DND-41 (cell line): Measurements from ENCODE around the gene GSC.

Experiments
- CTCF ChIP-seq: IDR thresholded peaks from 2 replicates; pipeline ENCODE4 v1.5.1; 2012; ENCODE audit warnings: borderline replicate concordance, low read length, moderate library complexity, mild to moderate bottlenecking; ENCODE audit not compliant: poor library complexity, severe bottlenecking; ENCODE audit errors: extremely low read depth
- EZH2 ChIP-seq: IDR thresholded peaks from 3 replicates; pipeline ENCODE4 v1.6.1; 2012; ENCODE audit warnings: borderline replicate concordance, low read depth, mild to moderate bottlenecking, moderate library complexity, low read length, inconsistent platforms; ENCODE audit not compliant: severe bottlenecking

- TF ChIP-seq CTCF (no peak), EZH2 (no peak)
Measured at GRCh38 chr14:94801225-94801624, 31.3 kb upstream of the GSC start.
